HCT116 (cell line): ENCODE measurements around the gene SLC12A8. TPM values are rescaled to one million over a fixed set of nuclear protein-coding genes. Genes with fewer than 3 reads are reported as not detected.

ENCODE experiments used
- ATAC-seq: fragments of 200-7000 bp; cut with Tn5 transposase; 2 replicates; pipeline ENCODE4 v1.9.1; 2020; ENCODE audit warnings: mild to moderate bottlenecking, moderate library complexity
- BruUV-seq: library from RNA; stranded (reverse); fragments of 400-500 nt; replicated peaks from 2 replicates; lab custom pipeline; 2021; lab: Mats Ljungman, UMichigan
- CTCF ChIA-PET: fragments of 300-600 bp; sonication (Branson Sonifier 250); formaldehyde crosslinking; loops from one replicate; lab custom pipeline; 2021; ENCODE audit warnings: antibody characterized with exemption; lab: Charles Lee
- POLR2A ChIA-PET: fragments of 300-600, 350-600 bp; sonication (Branson Sonifier 250); formaldehyde crosslinking; loops from one replicate; lab custom pipeline; 2021; ENCODE audit warnings: antibody characterized with exemption; lab: Charles Lee
- RAD21 ChIA-PET, 2 experiments: fragments of 300-600 bp; sonication (Branson Sonifier 250); formaldehyde crosslinking; loops; one replicate each; lab custom pipeline; 2023; ENCODE audit warnings: low total read pairs in 2 of 2; ENCODE audit not compliant: uncharacterized antibody in 2 of 2, unreplicated experiment in 2 of 2, low non-redundant PET in 1 of 2; lab: Charles Lee
- DNase-seq: peaks from one replicate; pipeline ENCODE4 v3.0.0-alpha.2; 2010; ENCODE audit warnings: low read depth, low spot score
- H2AFZ ChIP-seq: fragments of 200-600 bp; shearing (Covaris generic), sonication (generic); 2 replicates; pipeline ENCODE4 v1.6.1; 2017; ENCODE audit warnings: low read depth, mixed run types, mixed read lengths, antibody characterized with exemption, low read length; ENCODE audit not compliant: poor library complexity, severe bottlenecking
- H3K27ac ChIP-seq: 2 replicates; pipeline ENCODE4 v1.5.1; 2012; ENCODE audit warnings: low read depth, low read length
- H3K27me3 ChIP-seq: fragments of 200-600 bp; sonication (generic); 2 replicates; pipeline ENCODE4 v1.6.1; 2016; ENCODE audit warnings: mixed run types, low read length, mixed read lengths; ENCODE audit not compliant: insufficient read depth
- H3K36me3 ChIP-seq, 2 experiments: fragments of 200-500 bp in 1 of 2; fragments of 200-600 bp in 1 of 2; sonication (Bioruptor generic) in 1 of 2; sonication (generic) in 1 of 2; 2 replicates each; pipeline versions ENCODE4 v1.5.1 to v1.6.1; 2014 to 2016; ENCODE audit warnings: low read length in 2 of 2, inconsistent platforms in 1 of 2, mixed read lengths in 1 of 2, mixed run types in 1 of 2; ENCODE audit not compliant: insufficient read depth in 2 of 2, control insufficient read depth in 1 of 2
- H3K4me1 ChIP-seq, 2 experiments: fragments of 200-600 bp in 1 of 2; sonication (generic) in 1 of 2; 2 replicates each; pipeline versions ENCODE4 v1.5.1 to v1.6.1; 2012 to 2017; ENCODE audit warnings: low read length in 2 of 2, inconsistent platforms in 1 of 2, mild to moderate bottlenecking in 1 of 2, mixed read lengths in 1 of 2, mixed run types in 1 of 2, moderate library complexity in 1 of 2; ENCODE audit not compliant: insufficient read depth in 2 of 2, control insufficient read depth in 1 of 2
- H3K4me2 ChIP-seq: fragments of 200-600 bp; sonication (generic); 2 replicates; pipeline ENCODE4 v1.6.1; 2017; ENCODE audit warnings: mixed run types, low read length, mixed read lengths
- H3K4me3 ChIP-seq, 2 experiments: fragments of 200-600 bp in 1 of 2; sonication (generic) in 1 of 2; replicated peaks in 1 of 2; 2 replicates each; pipeline ENCODE4 v1.5.1; 2011 to 2016; ENCODE audit warnings: low read length in 2 of 2, control low read depth in 1 of 2, low read depth in 1 of 2, mild to moderate bottlenecking in 1 of 2, mixed read lengths in 1 of 2, mixed run types in 1 of 2
- H3K79me2 ChIP-seq: fragments of 200-600 bp; sonication (generic); 2 replicates; pipeline ENCODE4 v1.6.1; 2017; ENCODE audit warnings: mild to moderate bottlenecking, mixed run types, low read length, moderate library complexity, mixed read lengths; ENCODE audit not compliant: insufficient read depth
- H3K9ac ChIP-seq: fragments of 200-600 bp; sonication (generic); 2 replicates; pipeline ENCODE4 v1.6.1; 2016; ENCODE audit warnings: low read length, mixed read lengths
- H3K9me2 ChIP-seq: fragments of 200-600 bp; sonication (generic), shearing (Covaris generic); 2 replicates; pipeline ENCODE4 v1.6.1; 2017; ENCODE audit warnings: mixed run types, mild to moderate bottlenecking, moderate library complexity; ENCODE audit not compliant: insufficient read depth
- H3K9me3 ChIP-seq, 2 experiments: fragments of 200-500 bp in 1 of 2; fragments of 200-600 bp in 1 of 2; sonication (Bioruptor generic) in 1 of 2; sonication (generic) in 1 of 2; 2 replicates each; pipeline ENCODE4 v1.6.1; 2014 to 2017; ENCODE audit warnings: low read length in 2 of 2, mixed read lengths in 2 of 2, inconsistent platforms in 1 of 2, low read depth in 1 of 2, mild to moderate bottlenecking in 1 of 2, mixed run types in 1 of 2, moderate library complexity in 1 of 2; ENCODE audit not compliant: control insufficient read depth in 1 of 2, insufficient read depth in 1 of 2
- H4K20me1 ChIP-seq: fragments of 200-600 bp; sonication (generic), shearing (Covaris generic); 2 replicates; pipeline ENCODE4 v1.6.1; 2017; ENCODE audit warnings: mixed run types, mild to moderate bottlenecking, moderate library complexity; ENCODE audit not compliant: insufficient read depth
- ATF3 ChIP-seq: IDR thresholded peaks from 2 replicates; pipeline ENCODE4 v1.6.1; 2012
- CEBPB ChIP-seq: IDR thresholded peaks from 2 replicates; pipeline ENCODE4 v1.6.1; 2012; ENCODE audit warnings: low read depth
- CTCF ChIP-seq, 3 experiments: fragments of 200-600 bp in 1 of 3; sonication (generic) in 1 of 3; IDR thresholded peaks in 2 of 3; conservative IDR thresholded peaks in 1 of 3; 2 replicates each; pipeline ENCODE4 v1.5.1; 2012 to 2017; ENCODE audit warnings: low read depth in 2 of 3, low read length in 2 of 3, antibody characterized with exemption in 1 of 3, borderline replicate concordance in 1 of 3, control low read depth in 1 of 3, mild to moderate bottlenecking in 1 of 3, mixed read lengths in 1 of 3, mixed run types in 1 of 3, moderate library complexity in 1 of 3; ENCODE audit not compliant: insufficient read depth in 1 of 3
- EZH2phosphoT487 ChIP-seq: fragments of 200-600 bp; IDR thresholded peaks from 2 replicates; pipeline ENCODE4 v1.6.1; 2018; ENCODE audit warnings: antibody characterized with exemption, borderline replicate concordance
- RAD21 ChIP-seq: IDR thresholded peaks from 2 replicates; pipeline ENCODE4 v1.6.1; 2012; ENCODE audit warnings: low read depth, mild to moderate bottlenecking
- ZFX ChIP-seq: fragments of 450-650 bp; IDR thresholded peaks from 2 replicates; pipeline ENCODE4 v1.6.1; 2017
- intact Hi-C: fragments of 100-400 bp; cut with micrococcal nuclease; formaldehyde crosslinking; loops from 2 replicates; pipeline ENCODE4 v1.10.0; 2022
- total RNA-seq: library from RNA; stranded (reverse); gene quantifications from one replicate; pipeline ENCODE4 v1.2.1, GENCODE V29; 2021; ENCODE audit not compliant: unreplicated experiment

SLC12A8 gene
- total RNA-seq, 1 experiment from 2014 or later, result 19.9 TPM

GRCh38 chr3:125257536-125257935 is 45.0 kb upstream of the SLC12A8 start (continued):
- no peak for TF ChIP-seq ATF3
- no peak for TF ChIP-seq ZFX
- TF ChIP-seq, all 23 proteins: peak for 0

GRCh38 chr3:125256675-125257074 is 44.1 kb upstream of the SLC12A8 start:
- no peaks in the 10 kb centered on the region for H3K4me1 ChIP-seq
- no peak overlapping the region for H3K27ac ChIP-seq
- intact Hi-C loops, result no loop called here
- H3K9me3 ChIP-seq, result 0 out of 4 replicates have a peak, but pooled peaks cover 0 to 5% of the 10 kb centered on the region in 2 experiments
- ATAC-seq (no peak), DNase-seq (no peak)
- no TSS peak for BruUV-seq
- H3K27me3 ChIP-seq, result no peaks in the 10 kb centered on the region
- H3K36me3 ChIP-seq, result no peaks in the 10 kb centered on the region
- no peak overlapping the region for H3K4me3 ChIP-seq
- POLR2A ChIA-PET, result no interaction called here
- H3K79me2 ChIP-seq, result peaks cover 6% of the 10 kb centered on the region
- RAD21 ChIA-PET, result no interaction called here
- TF ChIP-seq ZFX (no peak), RAD21 (no peak)
- TF ChIP-seq, all 23 proteins: peak for 0
- 0 out of 2 replicates have a peak, but pooled peaks cover 9% of the 10 kb centered on the region for H4K20me1 ChIP-seq
- H3K4me2 ChIP-seq, result no peak overlapping the region
- no peak overlapping the region for H2AFZ ChIP-seq
- CTCF ChIA-PET, result no interaction called here
- H3K9ac ChIP-seq, result no peak overlapping the region
- H3K9me2 ChIP-seq, result no peaks in the 10 kb centered on the region

- Histone ChIP-seq H3K27ac (no peak overlapping the region), H3K79me2 (no peaks in the 10 kb centered on the region), H3K4me2 (no peak overlapping the region), H3K9me3 (no peaks in the 10 kb centered on the region), H3K36me3 (no peaks in the 10 kb centered on the region), H3K27me3 (no peaks in the 10 kb centered on the region), H4K20me1 (0 out of 2 replicates have a peak, but pooled peaks cover 12% of the 10 kb centered on the region), H2AFZ (no peak overlapping the region), H3K9ac (no peak overlapping the region), H3K9me2 (no peaks in the 10 kb centered on the region), H3K4me3 (no peak overlapping the region), H3K4me1 (no peaks in the 10 kb centered on the region)
- BruUV-seq, result no TSS peak
- ATAC-seq (no peak), DNase-seq (no peak)
- ChIA-PET CTCF (no interaction called here), POLR2A (interaction anchor here (0.6 kb wide), 1 partner anchor 11 kb away, joined by 3 read pairs; no protein-coding TSS in a partner anchor), RAD21 (no interaction called here)
- intact Hi-C loops, result no loop called here
- TF ChIP-seq CEBPB (no peak), EZH2phosphoT487 (no peak), CTCF (IDR thresholded peaks at IDR 0.05 in 2 of 3, conservative IDR thresholded peaks at IDR 0.05 in 1 of 3; ENCODE audit: borderline replicate concordance in 1 of 3, insufficient read depth in 1 of 3, low read depth in 2 of 3, low read length in 2 of 3) (no peak)
Observed at GRCh38 chr3:125250973-125251372, 38.4 kb upstream of the SLC12A8 start.
